Sigmoid colon (tissue), 7 donors: ENCODE data around the gene SYT7. TPM values are rescaled to one million over a fixed set of nuclear protein-coding genes. Genes with fewer than 3 reads are reported as not detected.

Experiments used
- DNase-seq: peaks from one replicate; pipeline ENCODE4 v3.0.0-alpha.2; 2019
- H3K27ac ChIP-seq, 4 donors: fragments of 200-600 bp; sonication (generic); one replicate each; pipeline ENCODE4 v1.5.1; 2016 to 2019; ENCODE audit warnings: mild to moderate bottlenecking in 1 of 4
- H3K27me3 ChIP-seq, 3 donors: fragments of 200-600 bp; sonication (generic); one replicate each; pipeline ENCODE4 v1.5.1; 2019; ENCODE audit warnings: mild to moderate bottlenecking in 1 of 3
- H3K36me3 ChIP-seq, 4 donors: fragments of 200-600 bp; sonication (generic); one replicate each; pipeline ENCODE4 v1.5.1; 2016 to 2019
- H3K4me1 ChIP-seq, 4 donors: fragments of 200-600 bp; sonication (generic); one replicate each; pipeline ENCODE4 v1.5.1; 2017 to 2019
- H3K4me3 ChIP-seq, 4 donors: fragments of 200-600 bp; sonication (generic); one replicate each; pipeline ENCODE4 v1.5.1; 2017 to 2019; ENCODE audit warnings: mild to moderate bottlenecking in 2 of 4, moderate library complexity in 1 of 4
- H3K9me3 ChIP-seq, 4 donors: fragments of 200-600 bp in 3 of 4; sonication (generic) in 3 of 4; one replicate each; pipeline versions ENCODE4 v1.5.1 to v1.6.1; 2013 to 2019
- EP300 ChIP-seq, 4 donors: sonication (generic); formaldehyde crosslinking; IDR thresholded peaks; one replicate each; pipeline ENCODE4 v1.6.1; 2017; ENCODE audit warnings: antibody characterized with exemption in 4 of 4
- POLR2A ChIP-seq, 2 donors: fragments of 450-650 bp; IDR thresholded peaks; one replicate each; pipeline ENCODE4 v1.6.1; 2016; ENCODE audit warnings: antibody characterized with exemption in 2 of 2, mild to moderate bottlenecking in 2 of 2, moderate library complexity in 2 of 2
- POLR2AphosphoS5 ChIP-seq, 4 donors: sonication (generic); formaldehyde crosslinking; IDR thresholded peaks; one replicate each; pipeline ENCODE4 v1.6.1; 2017; ENCODE audit warnings: antibody characterized with exemption in 4 of 4
- WGBS, 2 donors: extraction: QIAGEN DNeasy Blood & Tissue Kit; methylation state at CpG; one replicate each; pipeline ENCODE4 v1.1.7; 2013; 5-methylcytosine and 5-hydroxymethylcytosine counted together
- intact Hi-C: fragments of 100-400 bp; cut with DNase I; formaldehyde crosslinking; loops from one replicate; pipeline ENCODE4 v1.15.1; 2023
- polyA plus RNA-seq, 3 donors: library from polyadenylated mRNA; stranded (reverse); fragments of 200-250 nt; gene quantifications; one replicate each; pipeline ENCODE4 v1.2.3, GENCODE V29; 2013
- total RNA-seq, 4 donors: library from RNA; depleted of rRNA; stranded (reverse); fragments of >200 nt; gene quantifications; one replicate each; pipeline ENCODE4 v1.1.0, GENCODE V29; 2016
- TF ChIP-seq, protein P1 (sequence below), 4 experiments: fragments of 450-650 bp in 3 of 4; fragments of 200-600 bp in 1 of 4; IDR thresholded peaks; one replicate each; pipeline ENCODE4 v1.5.1; 2016 to 2019; ENCODE audit warnings: antibody characterized with exemption in 4 of 4, mild to moderate bottlenecking in 3 of 4, moderate library complexity in 2 of 4
- donor health status: healthy with polysubstance abuse.
- donor health status: Bipolar disorder and iron deficiency.
- donor health status: healthy.

Gene SYT7
- total and polyA plus RNA-seq, 7 donors, result 0.66 to 8.4 (median 3.6) TPM

DNA sequence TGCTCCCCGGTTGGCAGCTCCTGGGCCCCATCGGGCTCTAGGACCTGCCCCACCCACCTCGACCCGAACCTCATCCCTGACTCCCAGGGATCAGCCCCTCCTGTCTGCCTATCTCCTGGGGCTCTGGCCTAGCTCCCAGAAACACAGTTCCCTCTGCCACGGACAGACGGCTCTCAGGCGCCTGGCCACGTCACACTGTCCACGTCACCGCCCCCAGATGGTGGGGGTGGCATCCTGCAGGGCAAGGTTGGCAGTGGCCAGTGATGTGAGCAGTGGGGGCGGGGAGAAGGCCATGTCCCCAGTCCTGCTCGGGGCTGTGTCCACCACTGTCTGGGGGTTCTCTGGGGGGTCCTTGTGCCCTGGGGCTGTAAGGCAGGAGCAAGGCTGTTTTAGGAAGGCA, 29.2 kb downstream of the SYT7 start:
- TF ChIP-seq, protein P1, sequence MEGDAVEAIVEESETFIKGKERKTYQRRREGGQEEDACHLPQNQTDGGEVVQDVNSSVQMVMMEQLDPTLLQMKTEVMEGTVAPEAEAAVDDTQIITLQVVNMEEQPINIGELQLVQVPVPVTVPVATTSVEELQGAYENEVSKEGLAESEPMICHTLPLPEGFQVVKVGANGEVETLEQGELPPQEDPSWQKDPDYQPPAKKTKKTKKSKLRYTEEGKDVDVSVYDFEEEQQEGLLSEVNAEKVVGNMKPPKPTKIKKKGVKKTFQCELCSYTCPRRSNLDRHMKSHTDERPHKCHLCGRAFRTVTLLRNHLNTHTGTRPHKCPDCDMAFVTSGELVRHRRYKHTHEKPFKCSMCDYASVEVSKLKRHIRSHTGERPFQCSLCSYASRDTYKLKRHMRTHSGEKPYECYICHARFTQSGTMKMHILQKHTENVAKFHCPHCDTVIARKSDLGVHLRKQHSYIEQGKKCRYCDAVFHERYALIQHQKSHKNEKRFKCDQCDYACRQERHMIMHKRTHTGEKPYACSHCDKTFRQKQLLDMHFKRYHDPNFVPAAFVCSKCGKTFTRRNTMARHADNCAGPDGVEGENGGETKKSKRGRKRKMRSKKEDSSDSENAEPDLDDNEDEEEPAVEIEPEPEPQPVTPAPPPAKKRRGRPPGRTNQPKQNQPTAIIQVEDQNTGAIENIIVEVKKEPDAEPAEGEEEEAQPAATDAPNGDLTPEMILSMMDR (IDR thresholded peaks at IDR 0.05), result no peak
- TF ChIP-seq EP300 (IDR thresholded peaks at IDR 0.05), result no peak
- no peak for TF ChIP-seq POLR2A (IDR thresholded peaks at IDR 0.05)
- TF ChIP-seq POLR2AphosphoS5 (IDR thresholded peaks at IDR 0.05), result no peak
- intact Hi-C loops, result no loop called here
- Histone ChIP-seq H3K9me3 (no peaks in the 10 kb centered on the region), H3K4me1 (peaks cover 0 to 9% (median 6%) of the 10 kb centered on the region in 4 donors), H3K27me3 (peaks cover 17 to 99% (median 53%) of the 10 kb centered on the region in 3 donors), H3K36me3 (no peaks in the 10 kb centered on the region), H3K4me3 (no peak overlapping the region), H3K27ac (no peak overlapping the region)
- no peak for DNase-seq
- 55 to 77% methylated on average over 12 of the region's 12 CpGs for WGBS, 2 donors

DNA sequence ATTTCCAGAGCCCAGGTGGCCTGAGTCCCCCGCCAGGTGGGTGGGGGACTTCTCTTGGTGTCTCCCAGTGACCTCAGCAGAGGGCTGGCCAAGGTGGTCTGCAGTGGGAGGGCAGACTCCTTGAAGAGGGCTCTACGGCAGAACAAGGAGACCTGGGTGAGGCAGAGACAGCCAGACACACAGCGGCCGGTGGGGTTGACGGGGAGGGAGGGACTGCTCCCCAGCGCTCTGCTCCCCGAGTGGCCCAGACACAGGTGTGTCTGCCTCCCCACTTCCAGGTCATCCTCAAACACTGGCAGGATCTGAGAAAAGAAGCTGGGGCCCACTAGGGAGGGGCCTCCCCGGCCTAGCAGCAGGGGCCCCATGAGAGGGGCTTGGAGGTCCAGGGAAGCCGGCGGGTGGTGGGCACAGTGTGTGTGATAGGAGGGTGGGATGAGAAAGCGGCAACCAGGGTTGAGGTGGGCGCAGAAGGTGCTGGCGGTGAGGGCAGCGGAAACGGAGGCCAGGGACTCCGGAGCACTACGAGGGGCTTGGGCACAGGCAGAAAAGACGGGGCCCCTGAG, 30.1 kb downstream of the SYT7 start:
- peaks cover 20 to 99% (median 54%) of the 10 kb centered on the region in 3 donors for H3K27me3 ChIP-seq
- no peak for TF ChIP-seq POLR2AphosphoS5 (IDR thresholded peaks at IDR 0.05)
- TF ChIP-seq EP300 (IDR thresholded peaks at IDR 0.05), result no peak
- TF ChIP-seq, protein P1 (IDR thresholded peaks at IDR 0.05), result no peak
- no peak for TF ChIP-seq POLR2A (IDR thresholded peaks at IDR 0.05)

DNA sequence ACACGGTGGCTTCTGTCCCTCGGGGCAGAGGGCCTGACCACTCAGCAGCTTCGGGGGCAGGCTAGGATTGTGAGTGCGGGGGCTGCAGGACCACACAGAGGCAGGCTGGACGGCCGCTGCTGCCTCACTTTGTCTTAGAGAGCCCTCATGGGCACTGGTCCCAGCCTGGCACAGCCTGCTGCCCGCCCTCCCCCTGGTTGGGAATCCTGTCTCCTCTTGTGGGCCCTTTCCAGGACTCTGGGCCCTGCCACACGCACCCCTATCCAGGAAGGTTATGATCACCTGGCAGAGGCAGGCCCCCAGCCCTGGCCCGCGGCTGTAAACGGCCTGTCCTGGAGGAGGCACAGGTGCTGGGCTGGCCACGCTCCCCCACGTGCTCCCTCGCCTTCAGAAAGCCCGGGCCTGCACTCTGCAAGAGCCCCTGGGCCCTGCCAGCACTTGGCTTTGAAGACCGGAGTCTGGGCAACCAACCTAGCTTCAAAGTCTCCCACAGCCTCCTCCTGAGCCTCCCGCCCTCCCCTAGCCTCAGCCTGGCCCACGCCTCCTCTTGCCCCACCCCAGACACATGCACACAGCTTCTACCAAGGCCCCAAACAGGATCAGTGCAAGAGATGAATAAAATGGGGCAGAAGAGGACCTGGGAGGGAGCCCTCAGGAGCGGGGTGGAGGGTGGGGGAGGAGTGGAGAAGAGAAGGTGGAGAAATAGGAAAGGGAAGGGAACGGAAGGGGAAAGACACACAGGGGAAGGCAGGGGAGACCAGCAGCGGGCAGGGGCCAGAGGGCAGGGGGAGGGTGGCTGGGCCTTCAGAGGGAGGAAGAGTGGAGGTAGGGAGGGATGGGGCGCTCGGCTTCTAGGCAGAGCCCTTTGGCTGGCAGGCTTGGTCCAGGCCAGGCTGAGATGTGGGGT, 31.0 kb downstream of the SYT7 start:
- no peaks in the 10 kb centered on the region for H3K36me3 ChIP-seq
- TF ChIP-seq EP300 (IDR thresholded peaks at IDR 0.05) (no peak), POLR2AphosphoS5 (IDR thresholded peaks at IDR 0.05) (no peak), POLR2A (IDR thresholded peaks at IDR 0.05) (no peak)
- TF ChIP-seq, protein P1 (IDR thresholded peaks at IDR 0.05), result no peak
- 79 to 84% methylated on average over 23 of the region's 23 CpGs for WGBS, 2 donors
- H3K27ac ChIP-seq, result no peak overlapping the region
- DNase-seq, result no peak
- H3K9me3 ChIP-seq, result no peaks in the 10 kb centered on the region
- peaks cover 16 to 99% (median 49%) of the 10 kb centered on the region in 3 donors for H3K27me3 ChIP-seq
- no peaks in the 10 kb centered on the region for H3K4me1 ChIP-seq
- H3K4me3 ChIP-seq, result no peak overlapping the region
- intact Hi-C loops, result no loop called here

More for the DNA sequence above, 30.1 kb downstream of the SYT7 start:
- H3K9me3 ChIP-seq, result no peaks in the 10 kb centered on the region
- H3K27ac ChIP-seq, result no peak overlapping the region
- no peak for DNase-seq
- 92 to 94% methylated on average over 18 of the region's 18 CpGs for WGBS, 2 donors
- intact Hi-C loops, result no loop called here
- H3K4me3 ChIP-seq, result no peak overlapping the region
- no peaks in the 10 kb centered on the region for H3K36me3 ChIP-seq
- H3K4me1 ChIP-seq, result peaks cover 0 to 8% (median 6%) of the 10 kb centered on the region in 4 donors

DNA sequence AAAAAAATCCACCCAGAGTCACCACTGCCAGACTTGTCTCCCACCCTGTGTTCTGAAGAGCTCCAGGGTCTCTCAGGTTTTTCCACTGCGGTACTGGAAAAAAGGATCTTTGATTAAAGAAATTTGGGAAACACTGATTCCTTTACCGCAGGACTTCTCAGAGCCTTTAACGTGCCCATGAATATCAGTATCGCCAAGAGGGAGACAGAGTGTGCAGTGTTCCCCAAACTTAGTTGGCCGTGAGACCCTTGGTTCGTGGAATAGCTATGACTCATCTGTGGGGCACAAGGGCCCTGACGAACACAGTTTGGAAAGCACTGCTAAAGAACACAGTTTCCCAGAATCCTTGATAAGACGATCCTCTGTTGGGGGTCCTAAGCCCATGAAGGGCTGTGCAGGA, 31.7 kb downstream of the SYT7 start:
- no peak overlapping the region for H3K27ac ChIP-seq
- H3K9me3 ChIP-seq, result no peaks in the 10 kb centered on the region
- H3K36me3 ChIP-seq, result no peaks in the 10 kb centered on the region
- TF ChIP-seq EP300 (IDR thresholded peaks at IDR 0.05) (no peak), POLR2AphosphoS5 (IDR thresholded peaks at IDR 0.05) (no peak), POLR2A (IDR thresholded peaks at IDR 0.05) (no peak)
- TF ChIP-seq, protein P1 (IDR thresholded peaks at IDR 0.05), result no peak
- H3K27me3 ChIP-seq, result peaks cover 11 to 91% (median 44%) of the 10 kb centered on the region in 3 donors
- no peaks in the 10 kb centered on the region for H3K4me1 ChIP-seq
- no peak for DNase-seq
- intact Hi-C loops, result no loop called here
- no peak overlapping the region for H3K4me3 ChIP-seq
- 89% methylated on average over 8 of the region's 8 CpGs for whole genome bisulfite sequencing, 2 donors
